Breast epithelium (tissue), 3 donors: Measurements from ENCODE around the gene ZNF580.

Experiments
- CTCF ChIP-seq, 3 donors: fragments of 450-650 bp; IDR thresholded peaks; one replicate each; pipeline ENCODE4 v1.5.1; 2016 to 2017; ENCODE audit warnings: antibody characterized with exemption in 3 of 3, mild to moderate bottlenecking in 3 of 3, moderate library complexity in 3 of 3
- POLR2A ChIP-seq: fragments of 450-650 bp; IDR thresholded peaks from one replicate; pipeline ENCODE4 v1.6.1; 2016; ENCODE audit warnings: antibody characterized with exemption, mild to moderate bottlenecking, moderate library complexity
- POLR2AphosphoS5 ChIP-seq, 3 donors: sonication (generic); formaldehyde crosslinking; IDR thresholded peaks; one replicate each; pipeline ENCODE4 v1.6.1; 2017; ENCODE audit warnings: antibody characterized with exemption in 3 of 3

GRCh38 chr19:55645512-55645881, 4.7 kb downstream of the ZNF580 start:
- TF ChIP-seq CTCF (IDR thresholded peaks at IDR 0.05) (no peak), POLR2AphosphoS5 (IDR thresholded peaks at IDR 0.05) (no peak), POLR2A (no peak)
